ENCODE measurements around the gene SSH3. TPM values are rescaled to one million over a fixed set of nuclear protein-coding genes. Genes with fewer than 3 reads are reported as not detected.

SSH3 gene
- 17.1 to 29.0 TPM (median 27.3 TPM) in 5 replicates for total RNA-seq (2022; extraction: Qiagen RNA extraction)

GRCh38 chr11:67303132-67303834, at the start of gene SSH3:
Gene SSH3, plus strand, starts transcription at chr11:67303530. Its CDS starts 96 bp downstream, at chr11:67303626.

GRCh38 chr11:67266449-67267187, 36.7 kb upstream of the SSH3 start, which contains the start of gene GRK2:
Gene GRK2, plus strand, starts transcription at chr11:67266473. Its CDS starts 227 bp downstream, at chr11:67266700.

GRCh38 chr11:67289226-67289650, 14.1 kb upstream of the SSH3 start, which contains the start of gene ANKRD13D:
Gene ANKRD13D, plus strand, starts transcription at chr11:67289303. Its CDS starts 158 bp downstream, at chr11:67289461.

GRCh38 chr11:67353317-67354074, 50.2 kb downstream of the SSH3 start, which contains the start of gene POLD4:
Gene POLD4, minus strand, starts transcription at chr11:67353546. Its CDS starts 147 bp downstream, at chr11:67353399.

Other genes with a start within 250 kb of the SSH3 start
- gene RHOD, start 246.7 kb upstream of the SSH3 start, total RNA-seq (2022; extraction: Qiagen RNA extraction): 32.6 to 51.6 TPM (median 47.3 TPM) in 5 replicates
- gene KDM2A, start 184.3 kb upstream of the SSH3 start, total RNA-seq (2022; extraction: Qiagen RNA extraction): 43.2 to 50.1 TPM (median 46.9 TPM) in 5 replicates
- 27.9 to 44.6 TPM (median 42.9 TPM) in 5 replicates for gene GRK2, start 37.1 kb upstream of the SSH3 start, total RNA-seq (2022; extraction: Qiagen RNA extraction)
- gene ANKRD13D, start 14.2 kb upstream of the SSH3 start, total RNA-seq (2022; extraction: Qiagen RNA extraction): 21.4 to 32.0 TPM (median 26.8 TPM) in 5 replicates
- gene POLD4, start 50.0 kb downstream of the SSH3 start, total RNA-seq (2022; extraction: Qiagen RNA extraction): 196 to 263 TPM (median 258 TPM) in 5 replicates
- gene CLCF1, start 70.1 kb downstream of the SSH3 start, total RNA-seq (2022; extraction: Qiagen RNA extraction): 39.1 to 53.1 TPM (median 45.3 TPM) in 5 replicates
- 22.1 to 40.0 TPM (median 36.1 TPM) in 5 replicates for gene RAD9A, start 88.5 kb downstream of the SSH3 start, total RNA-seq (2022; extraction: Qiagen RNA extraction)
- gene PPP1CA, start 98.3 kb downstream of the SSH3 start, total RNA-seq (2022; extraction: Qiagen RNA extraction): 269 to 296 TPM (median 294 TPM) in 5 replicates
- gene TBC1D10C, start 100.6 kb downstream of the SSH3 start, total RNA-seq (2022; extraction: Qiagen RNA extraction): 0.10 to 0.12 TPM (median 0.10 TPM) in 4 of 5 replicates, not detected in the other
- 0.09 to 0.29 TPM (median 0.21 TPM) in 5 replicates for gene CARNS1, start 112.1 kb downstream of the SSH3 start, total RNA-seq (2022; extraction: Qiagen RNA extraction)
- 42.9 to 52.1 TPM (median 51.2 TPM) in 5 replicates for gene RPS6KB2, start 125.0 kb downstream of the SSH3 start, total RNA-seq (2022; extraction: Qiagen RNA extraction)
- 0.24 to 0.42 TPM (median 0.32 TPM) in 5 replicates for gene PTPRCAP, start 134.2 kb downstream of the SSH3 start, total RNA-seq (2022; extraction: Qiagen RNA extraction)
- 57.1 to 64.4 TPM (median 61.3 TPM) in 5 replicates for gene CORO1B, start 139.9 kb downstream of the SSH3 start, total RNA-seq (2022; extraction: Qiagen RNA extraction)
- 0.07 TPM in 1 of 5 replicates, not detected in the others for gene GPR152, start 149.2 kb downstream of the SSH3 start, total RNA-seq (2022; extraction: Qiagen RNA extraction)
- gene CABP4, start 151.8 kb downstream of the SSH3 start, total RNA-seq (2022; extraction: Qiagen RNA extraction): 0.03 TPM in 1 of 5 replicates, not detected in the others
- gene TMEM134, start 165.7 kb downstream of the SSH3 start, total RNA-seq (2022; extraction: Qiagen RNA extraction): 43.5 to 66.7 TPM (median 63.8 TPM) in 5 replicates
- 44.3 to 53.1 TPM (median 48.4 TPM) in 5 replicates for gene AIP, start 179.5 kb downstream of the SSH3 start, total RNA-seq (2022; extraction: Qiagen RNA extraction)
- gene PITPNM1, start 201.8 kb downstream of the SSH3 start, total RNA-seq (2022; extraction: Qiagen RNA extraction): 38.9 to 60.0 TPM (median 53.9 TPM) in 5 replicates
- gene CDK2AP2, start 204.6 kb downstream of the SSH3 start, total RNA-seq (2022; extraction: Qiagen RNA extraction): 67.0 to 97.8 TPM (median 95.2 TPM) in 5 replicates
- not detected in 5 replicates for gene CABP2, start 219.9 kb downstream of the SSH3 start, total RNA-seq (2022; extraction: Qiagen RNA extraction)